Fibroblast of villous mesenchyme (primary cell): ENCODE results near the gene LMF1. TPM values are rescaled to one million over a fixed set of nuclear protein-coding genes. Genes with fewer than 3 reads are reported as not detected.

Experiments used
- DNase-seq: peaks from one replicate; pipeline ENCODE4 v3.0.0-alpha.2; 2010; ENCODE audit warnings: low read depth
- H3K4me3 ChIP-seq: 2 replicates; pipeline ENCODE4 v1.5.1; 2011; ENCODE audit warnings: low read depth, mild to moderate bottlenecking, low read length
- CTCF ChIP-seq: IDR thresholded peaks from 2 replicates; pipeline ENCODE4 v1.5.1; 2012; ENCODE audit warnings: low read depth, mild to moderate bottlenecking, low read length; ENCODE audit not compliant: insufficient read depth
- total RNA-seq: library from RNA; depleted of rRNA; stranded (reverse); fragments of >200 nt; gene quantifications from 2 replicates; pipeline ENCODE4 v1.2.3, GENCODE V29; 2012

Gene LMF1
- total RNA-seq, 1 donor: 13.0 TPM

GRCh38 chr16:847681-848445 is 122.9 kb downstream of the LMF1 start:
- no peak for TF ChIP-seq CTCF
- no peak overlapping the region for H3K4me3 ChIP-seq
- no peak for DNase-seq

- no peak for DNase-seq
- H3K4me3 ChIP-seq: no peak overlapping the region
- no peak for TF ChIP-seq CTCF
These were observed 123.6 kb downstream of the LMF1 start for GRCh38 chr16:847151-847550.

GRCh38 chr16:845351-845745 is 125.4 kb downstream of the LMF1 start:
- DNase-seq: no peak
- no peak overlapping the region for H3K4me3 ChIP-seq
- TF ChIP-seq CTCF: no peak

- no peak for TF ChIP-seq CTCF
- H3K4me3 ChIP-seq: no peak overlapping the region
- DNase-seq: no peak
These were observed 126.0 kb downstream of the LMF1 start for GRCh38 chr16:844638-845350.

- TF ChIP-seq CTCF: no peak
- no peak for DNase-seq
- H3K4me3 ChIP-seq: no peak overlapping the region
These were observed 127.0 kb downstream of the LMF1 start for GRCh38 chr16:843771-844170.

- DNase-seq: no peak
- no peak for TF ChIP-seq CTCF
- H3K4me3 ChIP-seq: no peak overlapping the region
These were observed 127.8 kb downstream of the LMF1 start for GRCh38 chr16:842711-843560.
